NCI-H2171 treated with DMSO at 0.1 percent for 48 hours (cell line): Measurements from ENCODE around the gene RNF34.
"Not testable (repeated sequence)": the region's sequence is repeated elsewhere in the genome, so short reads cannot be mapped to it uniquely, and the experiment has no call there.

ENCODE experiments used
- DNase-seq: peaks from one replicate; lab custom pipeline; 2025; lab: John Stamatoyannopoulos, UW

Gene RNF34, protein sequence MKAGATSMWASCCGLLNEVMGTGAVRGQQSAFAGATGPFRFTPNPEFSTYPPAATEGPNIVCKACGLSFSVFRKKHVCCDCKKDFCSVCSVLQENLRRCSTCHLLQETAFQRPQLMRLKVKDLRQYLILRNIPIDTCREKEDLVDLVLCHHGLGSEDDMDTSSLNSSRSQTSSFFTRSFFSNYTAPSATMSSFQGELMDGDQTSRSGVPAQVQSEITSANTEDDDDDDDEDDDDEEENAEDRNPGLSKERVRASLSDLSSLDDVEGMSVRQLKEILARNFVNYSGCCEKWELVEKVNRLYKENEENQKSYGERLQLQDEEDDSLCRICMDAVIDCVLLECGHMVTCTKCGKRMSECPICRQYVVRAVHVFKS

GRCh38 chr12:121399391-121400331 is at the start of gene RNF34:
Gene RNF34 (plus strand): TSS chr12:121400118. CDS start chr12:121400213, 95 bp downstream.
- peak; percentile 98 for DNase-seq

- DNase-seq, result peak; percentile 99
Observed at GRCh38 chr12:121351820-121352681, 47.9 kb upstream of the RNF34 start, which contains the start of gene ANAPC5. Gene ANAPC5 (minus strand): TSS chr12:121352411. CDS start chr12:121352340, 71 bp downstream.

DNA sequence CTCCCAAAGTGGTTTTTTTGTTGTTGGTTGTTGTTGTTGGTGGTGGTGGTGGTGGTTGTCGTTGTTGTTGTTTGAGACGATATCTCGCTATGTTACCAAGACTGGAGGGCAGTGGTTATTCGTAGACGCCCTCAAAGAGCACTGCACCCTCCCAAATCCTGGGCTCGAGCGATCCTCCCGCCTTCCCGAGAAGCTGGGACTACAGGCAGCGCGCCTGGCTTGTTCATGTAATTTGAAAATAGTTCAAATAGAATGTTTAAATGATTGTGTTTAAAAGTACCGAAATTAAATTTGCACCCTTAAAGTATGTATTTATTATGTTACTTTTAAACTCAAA is 47.3 kb upstream of the RNF34 start:
- peak; percentile 95 for DNase-seq

GRCh38 chr12:121355818-121356217 is 44.1 kb upstream of the RNF34 start:
- no peak for DNase-seq

DNA sequence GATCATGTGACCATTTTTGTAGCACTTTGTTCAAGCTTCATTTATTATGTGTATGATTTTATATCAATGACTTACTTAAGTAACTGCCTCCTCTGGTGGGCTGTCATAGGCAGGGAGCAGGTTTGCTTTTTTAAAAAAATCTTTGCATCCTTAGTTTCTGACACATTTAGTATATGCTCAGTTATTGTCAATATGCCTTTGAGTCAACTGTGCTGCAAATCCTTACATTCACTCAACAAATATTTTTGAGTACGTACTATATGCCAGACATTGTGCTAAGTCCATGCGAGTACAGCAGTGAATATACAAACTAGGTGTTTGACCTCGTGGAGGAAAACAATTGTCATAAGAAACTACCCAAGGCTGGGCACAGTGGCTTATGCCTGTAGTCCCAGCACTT is 43.3 kb upstream of the RNF34 start:
- no peak for DNase-seq

GRCh38 chr12:121357331-121357730 is 42.6 kb upstream of the RNF34 start:
- no peak for DNase-seq

- DNase-seq, result no peak
Observed at GRCh38 chr12:121358073-121358472, 41.8 kb upstream of the RNF34 start.

GRCh38 chr12:121364683-121365121 is 35.2 kb upstream of the RNF34 start:
- no peak for DNase-seq

DNA sequence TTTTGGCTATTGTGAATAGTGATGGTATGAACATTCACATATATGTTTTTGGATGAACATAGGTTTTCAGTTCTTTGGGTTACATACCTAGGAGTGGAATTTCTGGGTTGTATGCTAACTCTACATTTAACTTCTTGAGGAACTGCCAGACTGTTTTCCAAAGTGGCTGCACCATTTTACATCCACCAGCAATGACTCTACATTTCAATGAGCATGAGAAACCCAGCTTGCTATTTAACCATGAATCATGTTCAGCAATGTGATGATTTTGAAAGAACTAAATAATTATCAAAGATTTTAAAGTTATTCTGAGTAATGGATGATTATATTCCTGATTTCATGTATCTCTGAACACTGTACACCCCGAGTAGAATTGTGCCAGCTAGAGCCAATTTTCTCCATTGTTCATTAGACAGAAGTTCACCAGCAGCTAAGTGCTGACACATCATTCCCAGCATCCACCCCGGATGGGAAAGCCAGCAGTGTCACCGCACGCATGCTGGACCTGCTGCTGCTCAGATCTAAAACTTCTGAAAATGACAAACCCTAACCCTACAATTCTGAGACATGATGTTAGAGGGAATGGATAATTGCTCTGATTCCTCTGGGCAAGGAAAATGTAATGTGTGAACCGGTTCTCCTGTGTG is 34.4 kb upstream of the RNF34 start:
- no peak for DNase-seq

GRCh38 chr12:121366063-121366459 is 33.9 kb upstream of the RNF34 start:
- DNase-seq, result peak; percentile 12

DNA sequence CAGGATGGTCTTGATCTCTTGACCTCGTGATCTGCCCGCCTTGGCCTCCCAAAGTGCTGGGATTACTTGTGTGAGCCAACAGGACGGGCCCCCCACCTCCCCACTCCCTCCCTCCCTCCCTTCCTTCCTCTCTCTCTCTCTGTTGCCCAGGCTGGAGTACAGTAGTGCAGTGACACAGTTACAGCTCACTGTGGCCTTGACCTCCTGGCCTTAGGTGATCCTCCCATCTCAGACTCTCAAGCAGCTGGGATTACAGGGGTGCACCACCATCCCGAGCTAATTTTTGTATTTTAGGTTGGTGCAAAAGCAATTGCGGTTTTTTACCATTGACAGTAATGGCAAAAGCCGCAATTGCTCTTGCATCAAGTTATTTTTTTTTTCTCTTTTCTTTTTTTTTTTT is 28.5 kb upstream of the RNF34 start:
- DNase-seq, result no peak

DNA sequence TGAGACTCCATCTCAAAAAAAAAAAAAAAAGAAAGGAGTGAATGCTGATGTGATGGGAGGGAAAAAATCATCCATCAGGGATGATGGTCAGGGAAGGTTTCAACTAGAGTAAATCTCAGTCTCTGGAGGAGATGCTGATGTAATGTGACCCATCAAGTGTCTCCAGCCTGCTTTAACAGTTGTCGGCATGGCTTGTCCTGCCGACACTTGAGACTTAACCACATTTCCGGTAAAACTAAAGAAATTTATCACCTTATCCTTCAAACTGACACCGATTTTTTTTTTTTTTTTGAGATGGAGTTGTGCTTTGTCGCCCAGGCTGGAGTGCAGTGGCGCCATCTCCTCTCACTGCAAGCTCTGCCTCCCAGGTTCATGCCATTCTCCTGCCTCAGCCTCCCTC is 26.2 kb upstream of the RNF34 start:
- no peak for DNase-seq

DNA sequence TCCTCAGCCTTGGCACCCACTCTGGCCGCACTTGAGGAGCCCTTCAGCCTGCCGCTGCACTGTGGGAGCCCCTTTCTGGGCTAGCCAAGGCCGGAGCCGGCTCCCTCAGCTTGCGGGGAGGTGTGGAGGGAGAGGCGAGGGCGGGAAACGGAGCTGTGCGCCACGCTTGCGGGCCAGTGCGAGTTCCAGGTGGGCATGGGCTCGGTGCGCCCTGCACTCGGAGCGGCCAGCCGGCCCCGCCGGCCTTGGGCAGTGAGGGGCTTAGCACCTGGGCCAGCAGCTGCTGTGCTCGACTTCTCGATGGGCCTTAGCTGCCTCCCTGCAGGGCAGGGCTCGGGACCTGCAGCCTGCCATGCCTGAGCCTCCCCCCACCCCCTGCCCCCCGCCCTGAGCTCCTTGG is 25.6 kb upstream of the RNF34 start:
- not testable (repeated sequence) for DNase-seq

DNA sequence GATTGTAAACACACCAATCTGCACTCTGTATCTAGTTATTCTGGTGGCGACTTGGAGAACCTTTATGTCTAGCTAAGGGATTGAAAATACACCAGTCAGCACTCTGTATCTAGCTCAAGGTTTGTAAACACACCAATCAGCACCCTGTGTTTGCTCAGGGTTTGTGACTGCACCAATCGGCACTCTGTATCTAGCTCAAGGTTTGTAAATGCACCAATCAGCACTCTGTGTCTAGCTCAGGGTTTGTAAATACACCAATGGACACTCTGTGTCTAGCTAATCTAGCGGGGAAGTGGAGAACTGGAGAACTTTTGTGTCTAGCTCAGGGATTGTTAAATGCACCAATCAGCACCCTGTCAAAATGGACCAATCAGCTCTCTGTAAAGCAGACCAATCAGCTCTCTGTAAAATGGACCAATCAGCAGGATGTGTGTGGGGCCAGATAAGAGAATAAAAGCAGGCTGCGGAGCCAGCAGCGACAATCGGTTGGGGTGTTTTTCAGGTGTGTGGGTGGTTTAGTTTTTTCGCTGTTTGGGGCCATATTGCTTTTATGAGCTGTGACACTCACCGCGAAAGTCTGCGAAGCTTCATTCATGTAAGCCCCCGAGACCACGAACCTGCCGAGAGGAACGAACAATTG is 24.9 kb upstream of the RNF34 start:
- DNase-seq, result not testable (repeated sequence)

- no peak for DNase-seq
Observed at GRCh38 chr12:121376754-121377697, 22.9 kb upstream of the RNF34 start.

- DNase-seq, result no peak
Observed at GRCh38 chr12:121378736-121379135, 21.2 kb upstream of the RNF34 start.

- no peak for DNase-seq
Observed at GRCh38 chr12:121379945-121380344, 20.0 kb upstream of the RNF34 start.

DNA sequence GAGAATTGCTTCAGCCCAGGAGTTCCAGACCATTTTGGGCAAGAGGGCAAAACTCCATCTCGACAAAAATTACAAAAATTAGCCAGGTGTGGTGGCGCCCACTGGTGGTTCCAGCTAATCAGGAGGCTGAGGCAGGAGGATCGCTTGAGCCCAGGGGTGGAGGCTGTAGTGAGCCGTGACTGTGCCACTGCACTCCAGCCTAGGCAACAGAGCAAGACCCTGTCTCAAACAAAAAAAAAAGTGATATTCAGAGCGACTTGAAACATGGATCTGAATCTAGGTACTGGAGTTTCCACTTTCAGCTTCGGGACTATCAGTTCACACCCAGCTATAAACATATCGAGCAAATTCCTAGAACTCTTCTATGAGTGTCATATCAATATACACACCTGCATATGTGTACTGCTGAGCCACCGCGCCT is 16.3 kb upstream of the RNF34 start:
- DNase-seq, result no peak

- DNase-seq, result not testable (repeated sequence)
Observed at GRCh38 chr12:121384891-121385290, 15.0 kb upstream of the RNF34 start.
